Small intestine (tissue), 7 donors: ENCODE data around the gene GSTO2. TPM values are rescaled to one million over a fixed set of nuclear protein-coding genes. Genes with fewer than 3 reads are reported as not detected.

Experiments used
- DNase-seq, 2 donors: peaks; one replicate each; pipeline versions ENCODE4 v3.0.0 to v3.0.0-alpha.2; 2013
- FAIRE-seq: peaks from 2 replicates; lab custom pipeline; 2012; peaks lifted over from hg19 to GRCh38; lab: Jason Lieb, UNC
- H3K27ac ChIP-seq, 3 donors: one replicate each; pipeline ENCODE4 v1.5.1; 2013; ENCODE audit warnings: low read length in 2 of 3, mild to moderate bottlenecking in 2 of 3, control low read depth in 1 of 3, inconsistent platforms in 1 of 3, low read depth in 1 of 3, moderate library complexity in 1 of 3
- H3K27me3 ChIP-seq, 3 donors: one replicate each; pipeline ENCODE4 v1.6.1; 2013; ENCODE audit warnings: low read length in 3 of 3, inconsistent platforms in 1 of 3; ENCODE audit not compliant: control insufficient read depth in 3 of 3, insufficient read depth in 3 of 3
- H3K36me3 ChIP-seq, 3 donors: one replicate each; pipeline ENCODE4 v1.6.1; 2013; ENCODE audit warnings: low read length in 3 of 3, inconsistent platforms in 1 of 3, low read depth in 1 of 3, mild to moderate bottlenecking in 1 of 3, moderate library complexity in 1 of 3; ENCODE audit not compliant: control insufficient read depth in 3 of 3, insufficient read depth in 2 of 3
- H3K4me1 ChIP-seq, 3 donors: one replicate each; pipeline ENCODE4 v1.6.1; 2013; ENCODE audit warnings: low read length in 2 of 3, inconsistent platforms in 1 of 3, low read depth in 1 of 3, mild to moderate bottlenecking in 1 of 3, moderate library complexity in 1 of 3; ENCODE audit not compliant: control insufficient read depth in 3 of 3, insufficient read depth in 2 of 3
- H3K4me3 ChIP-seq, 3 donors: one replicate each; pipeline ENCODE4 v1.5.1; 2013; ENCODE audit warnings: low read length in 3 of 3, control low read depth in 1 of 3, inconsistent platforms in 1 of 3, low read depth in 1 of 3, mild to moderate bottlenecking in 1 of 3, moderate library complexity in 1 of 3
- H3K9me3 ChIP-seq, 2 donors: one replicate each; pipeline ENCODE4 v1.6.1; 2013; ENCODE audit warnings: low read depth in 1 of 2, low read length in 1 of 2; ENCODE audit not compliant: control insufficient read depth in 2 of 2, insufficient read depth in 1 of 2
- WGBS, 3 donors: extraction: QIAGEN DNeasy Blood & Tissue Kit; methylation state at CpG; one replicate each; pipeline ENCODE4 v1.1.7; 2013; 5-methylcytosine and 5-hydroxymethylcytosine counted together
- polyA plus RNA-seq, 4 donors: library from polyadenylated mRNA; stranded (reverse) in 3 of 4; unstranded in 1 of 4; fragments of 200-250 nt in 3 of 4; fragments of 120-200 nt in 1 of 4; gene quantifications; one replicate each; pipeline versions ENCODE4 v1.2.1 to v1.2.3, GENCODE V29; 2013
- donor health status: healthy with polysubstance abuse.
- donor health status: control.
- donor health status: control.
- donor health status: Bipolar disorder and iron deficiency.
- donor health status: healthy.

The GSTO2 gene
- polyA plus RNA-seq, 4 donors, result 9.2 to 45.4 (median 17.0) TPM

DNA sequence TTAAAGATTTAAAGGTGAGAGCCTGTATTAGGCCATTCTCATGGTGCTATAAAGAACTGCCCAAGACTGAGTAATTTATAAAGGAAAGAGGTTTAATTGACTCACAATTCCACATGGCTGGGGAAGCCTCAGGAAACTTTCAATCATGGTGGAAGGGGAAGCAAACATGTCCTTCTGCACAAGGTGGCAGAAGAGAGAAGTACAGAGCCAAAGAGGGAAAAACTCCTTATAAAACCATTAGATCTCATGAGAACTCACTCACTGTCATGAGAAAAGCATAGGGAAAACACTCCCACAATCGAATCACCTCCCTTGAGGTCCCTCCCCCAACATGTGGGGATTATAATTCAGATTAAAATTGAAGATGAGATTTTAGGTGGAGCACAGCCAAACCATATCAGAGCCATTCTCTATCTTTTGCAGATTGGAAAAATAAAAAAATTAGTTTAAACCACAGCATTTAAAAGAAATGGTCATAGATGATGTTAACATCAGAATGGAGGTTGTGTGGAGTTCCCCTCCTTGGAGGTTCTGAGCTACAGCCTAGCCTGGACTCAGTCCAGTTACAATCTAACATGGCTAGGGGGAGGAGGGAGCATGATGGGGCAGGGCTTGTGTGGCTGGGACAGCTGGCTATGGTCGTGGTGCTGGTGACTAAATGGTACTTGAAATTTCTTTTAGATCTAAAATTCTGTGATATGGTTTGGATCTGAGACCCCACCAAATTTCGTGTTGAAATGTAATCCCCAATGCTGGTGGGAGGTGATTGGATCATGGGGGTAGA is 33.1 kb downstream of the GSTO2 start:
- no peaks in the 10 kb centered on the region for H3K27me3 ChIP-seq
- H3K36me3 ChIP-seq, result peaks cover 0 to 19% (median 0%) of the 10 kb centered on the region in 3 donors
- no peak overlapping the region for H3K27ac ChIP-seq
- FAIRE-seq (no peak), DNase-seq (no peak)
- H3K4me3 ChIP-seq, result no peak overlapping the region
- WGBS, 3 donors, result 68 to 74% (median 72%) methylated on average over 3 of the region's 3 CpGs
- peaks cover 0 to 7% (median 0%) of the 10 kb centered on the region in 3 donors for H3K4me1 ChIP-seq
- peaks cover 0 to 6% of the 10 kb centered on the region in 2 donors for H3K9me3 ChIP-seq

DNA sequence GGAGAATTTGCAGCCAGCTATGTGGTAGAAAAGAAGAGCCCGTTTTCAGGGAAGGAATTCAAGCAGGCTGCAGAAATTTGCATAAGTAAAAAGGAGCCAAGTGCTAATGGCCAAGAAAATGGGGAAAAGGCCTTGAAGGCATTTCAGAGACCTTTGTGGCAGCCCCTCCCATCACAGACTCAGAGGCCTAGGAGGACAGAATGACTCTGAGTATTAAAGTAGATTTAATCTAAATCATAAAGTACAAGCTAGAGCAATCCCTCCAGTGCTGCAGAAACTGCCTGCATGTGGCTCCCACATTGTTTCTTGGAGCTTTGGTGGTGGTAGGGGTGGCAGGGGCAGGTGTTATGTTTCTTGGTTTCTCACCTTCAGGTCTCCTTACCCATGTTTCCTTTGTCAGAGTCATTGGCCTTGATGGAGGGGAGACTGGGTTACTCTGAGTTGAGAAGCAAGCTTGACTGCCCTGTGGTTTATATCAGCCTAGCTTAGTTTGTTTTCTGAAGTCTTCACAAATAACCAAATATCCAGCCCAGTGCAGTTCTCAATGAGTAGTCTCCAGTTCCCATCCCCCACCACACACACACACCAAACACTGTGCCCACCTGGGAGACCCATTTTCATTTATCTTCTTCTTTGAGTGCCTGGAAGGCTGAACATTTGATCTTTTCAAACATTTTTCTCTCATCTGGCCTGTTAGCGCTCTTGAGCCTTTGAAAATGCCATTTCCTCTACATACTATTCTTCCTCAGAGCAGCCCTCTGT is 34.8 kb downstream of the GSTO2 start:
- Histone ChIP-seq H3K9me3 (peaks cover 0 to 6% of the 10 kb centered on the region in 2 donors), H3K27me3 (no peaks in the 10 kb centered on the region), H3K4me3 (no peak overlapping the region), H3K4me1 (peaks cover 0 to 7% (median 0%) of the 10 kb centered on the region in 3 donors), H3K27ac (no peak overlapping the region), H3K36me3 (peaks cover 0 to 25% (median 0%) of the 10 kb centered on the region in 3 donors)
- no peak for FAIRE-seq
- DNase-seq, result no peak
- 48 to 50% (median 48%) methylated on average over 2 of the region's 2 CpGs for WGBS, 3 donors

DNA sequence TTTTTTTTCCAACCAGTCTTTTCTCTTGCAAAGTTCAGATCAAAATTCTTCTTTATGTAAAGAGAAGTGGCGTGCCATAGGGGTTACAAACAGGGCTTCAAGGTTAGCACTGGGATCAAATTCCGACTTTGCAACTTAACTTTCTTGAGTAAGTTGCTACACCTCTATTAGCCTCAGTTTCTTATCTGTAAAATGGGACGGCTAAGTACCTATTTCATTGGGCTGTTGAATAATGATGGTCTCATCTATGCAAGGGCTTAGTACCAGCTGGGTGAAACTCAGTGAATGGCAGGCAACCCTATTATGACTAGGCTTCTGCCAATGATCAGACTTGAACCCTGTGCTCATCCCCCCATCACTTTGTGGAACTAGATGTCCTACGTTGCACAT is 35.4 kb downstream of the GSTO2 start:
- no peaks in the 10 kb centered on the region for H3K27me3 ChIP-seq
- no peak overlapping the region for H3K27ac ChIP-seq
- FAIRE-seq (no peak), DNase-seq (no peak)
- WGBS, 3 donors, result 81 to 85% (median 85%) methylated on average over 4 of the region's 4 CpGs
- H3K4me3 ChIP-seq, result no peak overlapping the region
- peaks cover 0 to 7% (median 0%) of the 10 kb centered on the region in 3 donors for H3K4me1 ChIP-seq
- H3K9me3 ChIP-seq, result peaks cover 0 to 6% of the 10 kb centered on the region in 2 donors
- H3K36me3 ChIP-seq, result peaks cover 0 to 22% (median 0%) of the 10 kb centered on the region in 3 donors

DNA sequence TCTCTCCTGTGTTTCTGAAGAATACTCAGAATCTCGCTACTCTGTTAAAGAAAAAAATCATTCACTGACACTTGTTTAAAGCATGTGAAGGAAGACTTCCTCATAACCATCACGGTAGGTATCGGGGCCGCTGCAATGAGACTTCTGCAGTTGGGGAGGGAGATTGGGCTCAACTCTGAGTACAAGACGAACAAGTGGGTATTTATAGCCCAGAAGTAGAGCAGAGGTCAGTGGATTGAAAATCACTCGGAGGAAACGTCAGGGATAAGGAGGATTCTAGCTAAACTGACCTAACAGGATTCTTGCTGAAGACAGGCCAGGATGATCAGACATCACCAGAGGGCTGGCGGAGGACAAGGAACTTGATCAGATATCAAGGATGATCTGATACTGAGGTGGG is 35.9 kb downstream of the GSTO2 start:
- DNase-seq, result no peak
- WGBS, 3 donors, result 57 to 61% (median 57%) methylated on average over 8 of the region's 8 CpGs
- Histone ChIP-seq H3K9me3 (peaks cover 0 to 6% of the 10 kb centered on the region in 2 donors), H3K36me3 (peaks cover 0 to 17% (median under 1%) of the 10 kb centered on the region in 3 donors), H3K27me3 (no peaks in the 10 kb centered on the region), H3K27ac (no peak overlapping the region), H3K4me3 (no peak overlapping the region), H3K4me1 (peaks cover 0 to 3% (median 2%) of the 10 kb centered on the region in 3 donors)
- no peak for FAIRE-seq

DNA sequence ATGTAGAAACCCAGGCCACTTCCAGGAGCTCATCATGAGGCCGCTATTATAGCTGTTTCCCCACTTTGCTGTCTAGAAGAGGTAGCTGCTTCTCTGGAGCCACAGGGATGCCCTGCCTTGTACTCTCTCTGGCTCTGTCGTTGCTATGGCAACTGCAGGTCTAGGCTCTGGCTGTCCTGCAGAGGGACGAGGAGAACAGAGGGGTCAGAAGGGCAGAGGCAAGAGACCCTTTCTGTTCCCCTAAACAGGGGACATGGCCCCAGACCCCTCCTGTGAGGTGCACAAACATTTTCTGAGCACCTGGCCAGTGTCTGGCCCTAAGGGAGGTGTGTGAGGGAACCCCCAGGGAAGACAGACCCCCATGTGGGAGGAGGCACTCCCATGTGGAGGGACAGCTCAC is 37.9 kb downstream of the GSTO2 start:
- Histone ChIP-seq H3K4me3 (no peak overlapping the region), H3K9me3 (peaks cover 0 to 6% of the 10 kb centered on the region in 2 donors), H3K27me3 (no peaks in the 10 kb centered on the region), H3K4me1 (peaks cover 0 to 4% (median 0%) of the 10 kb centered on the region in 3 donors), H3K27ac (no peak overlapping the region), H3K36me3 (peaks cover 0 to 22% (median 2%) of the 10 kb centered on the region in 3 donors)
- WGBS, 3 donors, result 71 to 76% (median 76%) methylated on average over 3 of the region's 3 CpGs
- FAIRE-seq, result no peak
- DNase-seq, result no peak

DNA sequence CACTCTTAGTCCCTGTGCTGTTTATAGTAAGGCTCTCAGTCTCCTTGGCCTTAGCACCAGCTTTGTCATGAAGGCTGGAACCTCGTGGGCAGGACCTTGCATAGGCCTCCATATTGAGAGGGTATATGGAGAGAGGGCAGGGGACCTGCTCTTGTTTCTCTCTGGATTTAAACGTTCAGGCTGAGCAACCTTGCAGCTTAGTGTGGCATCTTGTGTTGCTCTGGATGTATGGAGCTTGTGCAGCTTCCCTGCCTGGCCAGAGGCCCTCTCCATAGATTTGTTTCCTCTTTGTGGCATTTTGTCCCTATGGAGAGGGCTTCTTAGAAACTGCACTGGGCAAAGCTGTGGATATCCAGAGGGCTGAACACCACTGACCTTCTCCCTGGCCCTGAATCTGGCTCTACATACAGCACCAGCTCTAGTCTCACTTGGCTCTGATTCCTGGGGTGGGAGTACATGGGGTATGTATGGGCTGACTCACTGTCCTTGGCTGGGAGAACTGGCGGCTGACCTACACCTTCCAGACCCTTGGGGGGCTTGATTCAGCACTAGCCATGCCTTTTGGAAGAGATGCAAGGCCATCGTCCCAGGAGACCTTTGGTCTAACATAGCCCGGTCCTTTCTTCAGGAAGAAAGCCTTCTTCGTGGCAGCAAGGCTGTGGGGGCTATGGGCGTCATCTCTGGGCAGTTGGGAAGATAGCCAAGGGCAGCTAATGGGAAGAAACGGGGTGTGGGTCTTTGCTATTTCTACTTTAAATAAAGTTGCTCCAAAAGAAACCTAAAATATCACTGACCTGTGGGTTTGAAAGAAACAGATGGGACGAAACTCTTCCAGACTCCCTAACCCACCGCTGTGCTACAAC is 38.8 kb downstream of the GSTO2 start:
- FAIRE-seq (no peak), DNase-seq (no peak)
- Histone ChIP-seq H3K4me3 (no peak overlapping the region), H3K27ac (no peak overlapping the region), H3K27me3 (no peaks in the 10 kb centered on the region), H3K4me1 (peaks cover 0 to 4% (median 0%) of the 10 kb centered on the region in 3 donors), H3K36me3 (peaks cover 0 to 28% (median 2%) of the 10 kb centered on the region in 3 donors), H3K9me3 (peaks cover 0 to 6% of the 10 kb centered on the region in 2 donors)
- 70 to 78% (median 71%) methylated on average over 10 of the region's 10 CpGs for WGBS, 3 donors

DNA sequence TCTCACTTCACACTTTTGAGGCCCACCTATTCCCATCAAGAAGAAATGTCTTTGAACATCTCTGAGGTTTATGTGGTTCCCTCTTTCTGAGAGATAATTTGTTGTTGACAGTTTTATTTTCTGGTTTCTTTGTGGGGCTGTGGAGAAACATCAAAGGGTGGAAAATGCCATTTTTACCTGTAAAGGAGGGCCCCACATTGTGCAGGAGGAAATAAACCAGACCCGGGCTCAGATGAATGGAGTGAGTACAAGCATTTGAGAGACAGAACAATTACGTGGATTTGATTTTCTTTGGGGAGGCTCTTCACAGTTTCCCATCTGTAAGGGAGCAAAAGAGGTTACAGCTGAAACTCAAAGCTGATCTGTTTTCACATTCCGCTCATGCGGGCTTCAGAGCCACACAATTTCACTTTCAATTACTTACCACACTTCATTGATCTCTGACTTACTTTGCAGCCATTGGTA is 39.5 kb downstream of the GSTO2 start:
- Histone ChIP-seq H3K36me3 (peaks cover under 1 to 34% (median 2%) of the 10 kb centered on the region in 3 donors), H3K27me3 (no peaks in the 10 kb centered on the region), H3K9me3 (peaks cover 0 to 6% of the 10 kb centered on the region in 2 donors), H3K27ac (no peak overlapping the region), H3K4me3 (no peak overlapping the region), H3K4me1 (peaks cover 0 to 4% (median 0%) of the 10 kb centered on the region in 3 donors)
- FAIRE-seq (no peak), DNase-seq (no peak)
- 48 to 75% (median 64%) methylated on average over 4 of the region's 4 CpGs for WGBS, 3 donors
